ENCODE results near the gene OR1F1.
A peak's percentile ranks its signal among the peaks of the same experiment; 100 is the strongest.
"Not testable (repeated sequence)": the region's sequence is repeated elsewhere in the genome, so short reads cannot be mapped to it uniquely, and the experiment has no call there.

Gene OR1F1

GRCh38 chr16:3190949-3191353, 2.9 kb downstream of the OR1F1 start:
- H3K9me3 Mint-ChIP-seq, result peaks cover 11% of the 10 kb centered on the region
- H3K4me1 Mint-ChIP-seq, result peaks cover 50% of the 10 kb centered on the region
- H3K27me3 Mint-ChIP-seq, result peaks cover 100% of the 10 kb centered on the region
- peak overlapping the region; percentile 69 for H3K4me3 Mint-ChIP-seq
- CTCF ChIA-PET, result interaction anchor here (1.1 to 1.5 kb wide), 2 partner anchors 17 to 62 kb away, joined by 3 read pairs; no protein-coding TSS in a partner anchor
- DNase-seq, result peak; percentile 48
- H3K27ac Mint-ChIP-seq, result peak overlapping the region; percentile 71
- H3K36me3 Mint-ChIP-seq, result peaks cover 18% of the 10 kb centered on the region

- peak overlapping the region; percentile 64 for H3K27ac Mint-ChIP-seq
- peaks cover 100% of the 10 kb centered on the region for H3K27me3 Mint-ChIP-seq
- H3K4me1 Mint-ChIP-seq, result peaks cover 41% of the 10 kb centered on the region
- CTCF ChIA-PET, result no interaction called here
- no peak overlapping the region for H3K4me3 Mint-ChIP-seq
- H3K36me3 Mint-ChIP-seq, result peaks cover 18% of the 10 kb centered on the region
- peaks cover 8% of the 10 kb centered on the region for H3K9me3 Mint-ChIP-seq
- no peak for DNase-seq
These were observed 4.5 kb downstream of the OR1F1 start for GRCh38 chr16:3192476-3193019.

GRCh38 chr16:3193221-3194212, 5.5 kb downstream of the OR1F1 start:
- H3K4me3 Mint-ChIP-seq, result no peak overlapping the region
- CTCF ChIA-PET, result no interaction called here
- no peak for DNase-seq

GRCh38 chr16:3194792-3195191, 6.8 kb downstream of the OR1F1 start:
- Mint-ChIP-seq H3K9me3 (peaks cover 4% of the 10 kb centered on the region), H3K4me1 (peaks cover 21% of the 10 kb centered on the region), H3K36me3 (peaks cover 12% of the 10 kb centered on the region), H3K27me3 (peaks cover 90% of the 10 kb centered on the region), H3K4me3 (no peak overlapping the region), H3K27ac (no peak overlapping the region)
- DNase-seq, result no peak
- CTCF ChIA-PET, result interaction anchor here (0.8 kb wide), 1 partner anchor 15 kb away, joined by 3 read pairs; no protein-coding TSS in a partner anchor

More at GRCh38 chr16:3193221-3194212, 5.5 kb downstream of the OR1F1 start:
- Mint-ChIP-seq H3K4me1 (peaks cover 33% of the 10 kb centered on the region), H3K36me3 (peaks cover 16% of the 10 kb centered on the region), H3K9me3 (peaks cover 5% of the 10 kb centered on the region), H3K27ac (no peak overlapping the region), H3K27me3 (peaks cover 97% of the 10 kb centered on the region)

- CTCF ChIA-PET, result no interaction called here
- Mint-ChIP-seq H3K9me3 (peaks cover 2% of the 10 kb centered on the region), H3K36me3 (peaks cover 5% of the 10 kb centered on the region), H3K27ac (no peak overlapping the region), H3K4me1 (peaks cover 9% of the 10 kb centered on the region), H3K27me3 (peaks cover 81% of the 10 kb centered on the region), H3K4me3 (no peak overlapping the region)
- no peak for DNase-seq
These were observed 8.0 kb downstream of the OR1F1 start for GRCh38 chr16:3195975-3196374.

- CTCF ChIA-PET, DNase-seq, H3K27ac Mint-ChIP-seq, H3K4me1 Mint-ChIP-seq, H3K4me3 Mint-ChIP-seq, H3K36me3 Mint-ChIP-seq, H3K9me3 Mint-ChIP-seq: not testable (repeated sequence)
- H3K27me3 Mint-ChIP-seq, result peaks cover 73% of the 10 kb centered on the region
These were observed 9.8 kb downstream of the OR1F1 start for GRCh38 chr16:3197694-3198333.

- H3K36me3 Mint-ChIP-seq, result no peaks in the 10 kb centered on the region
- H3K4me3 Mint-ChIP-seq, result no peak overlapping the region
- CTCF ChIA-PET, result no interaction called here
- H3K27ac Mint-ChIP-seq, result no peak overlapping the region
- H3K9me3 Mint-ChIP-seq, result peaks cover 2% of the 10 kb centered on the region
- DNase-seq, result no peak
- peaks cover 2% of the 10 kb centered on the region for H3K4me1 Mint-ChIP-seq
- peaks cover 72% of the 10 kb centered on the region for H3K27me3 Mint-ChIP-seq
These were observed 10.5 kb downstream of the OR1F1 start for GRCh38 chr16:3198334-3199072.

GRCh38 chr16:3202903-3203539, 15.0 kb downstream of the OR1F1 start:
- peaks cover 50% of the 10 kb centered on the region for H3K27me3 Mint-ChIP-seq
- peaks cover 33% of the 10 kb centered on the region for H3K9me3 Mint-ChIP-seq
- peaks cover 6% of the 10 kb centered on the region for H3K36me3 Mint-ChIP-seq
- H3K4me1 Mint-ChIP-seq, result no peaks in the 10 kb centered on the region
- no peak overlapping the region for H3K4me3 Mint-ChIP-seq
- DNase-seq, result no peak
- CTCF ChIA-PET, result no interaction called here
- H3K27ac Mint-ChIP-seq, result no peak overlapping the region

- Mint-ChIP-seq H3K27me3 (peaks cover 39% of the 10 kb centered on the region), H3K9me3 (peaks cover 41% of the 10 kb centered on the region)
- DNase-seq, CTCF ChIA-PET, H3K4me1 Mint-ChIP-seq, H3K36me3 Mint-ChIP-seq, H3K27ac Mint-ChIP-seq, H3K4me3 Mint-ChIP-seq: not testable (repeated sequence)
These were observed 17.9 kb downstream of the OR1F1 start for GRCh38 chr16:3205939-3206338.

- Mint-ChIP-seq H3K9me3 (peaks cover 47% of the 10 kb centered on the region), H3K27ac (no peak overlapping the region), H3K4me3 (no peak overlapping the region), H3K36me3 (peaks cover 8% of the 10 kb centered on the region), H3K27me3 (peaks cover 29% of the 10 kb centered on the region), H3K4me1 (peaks cover 4% of the 10 kb centered on the region)
- no peak for DNase-seq
- CTCF ChIA-PET, result interaction anchor here (0.7 kb wide), 1 partner anchor 264 kb away, joined by 3 read pairs; no protein-coding TSS in a partner anchor
These were observed 19.3 kb downstream of the OR1F1 start for GRCh38 chr16:3207086-3207953.

- Mint-ChIP-seq H3K36me3 (peaks cover 36% of the 10 kb centered on the region), H3K4me1 (peaks cover 36% of the 10 kb centered on the region), H3K27me3 (peaks cover 4% of the 10 kb centered on the region), H3K4me3 (no peak overlapping the region), H3K27ac (no peak overlapping the region), H3K9me3 (peaks cover 57% of the 10 kb centered on the region)
- CTCF ChIA-PET, result no interaction called here
- no peak for DNase-seq
These were observed 24.0 kb downstream of the OR1F1 start for GRCh38 chr16:3212006-3212405.

GRCh38 chr16:3212567-3212966, 24.6 kb downstream of the OR1F1 start:
- peak overlapping the region; percentile 73 for H3K27ac Mint-ChIP-seq
- H3K27me3 Mint-ChIP-seq, result peaks cover 4% of the 10 kb centered on the region
- CTCF ChIA-PET, result no interaction called here
- H3K4me3 Mint-ChIP-seq, result no peak overlapping the region
- DNase-seq, result no peak
- peaks cover 36% of the 10 kb centered on the region for H3K36me3 Mint-ChIP-seq
- H3K9me3 Mint-ChIP-seq, result peaks cover 53% of the 10 kb centered on the region
- H3K4me1 Mint-ChIP-seq, result peaks cover 39% of the 10 kb centered on the region
